Fibroblast of lung (primary cell): ENCODE measurements around the gene PPFIA4. TPM values are rescaled to one million over a fixed set of nuclear protein-coding genes. Genes with fewer than 3 reads are reported as not detected.

Experiments
- DNase-seq, 2 donors: peaks; one replicate each; pipeline versions ENCODE4 v3.0.0 to v3.0.0-alpha.2; 2010; ENCODE audit warnings: low read depth in 2 of 2
- H2AFZ ChIP-seq: 2 replicates; pipeline ENCODE4 v1.5.1; 2012; ENCODE audit warnings: low read length, control low read depth, inconsistent platforms
- H3K27ac ChIP-seq: 2 replicates; pipeline ENCODE4 v1.5.1; 2011; ENCODE audit warnings: low read length, control low read depth; ENCODE audit not compliant: insufficient read depth
- H3K27me3 ChIP-seq: 2 replicates; pipeline ENCODE4 v1.5.1; 2011; ENCODE audit warnings: mild to moderate bottlenecking, low read length; ENCODE audit not compliant: control insufficient read depth, insufficient read depth
- H3K36me3 ChIP-seq: 2 replicates; pipeline ENCODE4 v1.5.1; 2011; ENCODE audit warnings: low read length; ENCODE audit not compliant: control insufficient read depth, insufficient read depth
- H3K4me1 ChIP-seq: 2 replicates; pipeline ENCODE4 v1.5.1; 2011; ENCODE audit warnings: low read length; ENCODE audit not compliant: control insufficient read depth, insufficient read depth; ENCODE audit errors: extremely low read depth
- H3K4me2 ChIP-seq: 2 replicates; pipeline ENCODE4 v1.5.1; 2011; ENCODE audit warnings: low read length, control low read depth; ENCODE audit not compliant: insufficient read depth; ENCODE audit errors: extremely low read depth
- H3K4me3 ChIP-seq, 4 experiments: fragments of 200-600 bp in 1 of 4; sonication (generic) in 1 of 4; replicated peaks in 1 of 4; 2 replicates each; pipeline ENCODE4 v1.5.1; 2011 to 2016; ENCODE audit warnings: low read length in 4 of 4, low read depth in 3 of 4, mild to moderate bottlenecking in 3 of 4, control low read depth in 2 of 4, inconsistent platforms in 1 of 4, mixed read lengths in 1 of 4; ENCODE audit not compliant: insufficient read depth in 1 of 4; ENCODE audit errors: control extremely low read depth in 1 of 4
- H3K79me2 ChIP-seq: 2 replicates; pipeline ENCODE4 v1.5.1; 2012; ENCODE audit warnings: mild to moderate bottlenecking, low read length, inconsistent platforms; ENCODE audit not compliant: control insufficient read depth, insufficient read depth
- H3K9ac ChIP-seq: 2 replicates; pipeline ENCODE4 v1.5.1; 2011; ENCODE audit warnings: mild to moderate bottlenecking, low read length, control low read depth; ENCODE audit not compliant: insufficient read depth
- H3K9me3 ChIP-seq: 2 replicates; pipeline ENCODE4 v1.5.1; 2012; ENCODE audit warnings: low read depth, low read length; ENCODE audit not compliant: control insufficient read depth, insufficient read depth
- H4K20me1 ChIP-seq: 2 replicates; pipeline ENCODE4 v1.5.1; 2011; ENCODE audit warnings: low read length; ENCODE audit not compliant: control insufficient read depth, insufficient read depth; ENCODE audit errors: extremely low read depth
- CTCF ChIP-seq, 2 donors: IDR thresholded peaks in 1 of 2; conservative IDR thresholded peaks in 1 of 2; 1 replicate in 1 of 2; 2 replicates in 1 of 2; pipeline ENCODE4 v1.5.1; 2011 to 2012; ENCODE audit warnings: low read length in 2 of 2, control low read depth in 1 of 2, inconsistent platforms in 1 of 2, low read depth in 1 of 2, mild to moderate bottlenecking in 1 of 2
- EZH2 ChIP-seq: IDR thresholded peaks from 2 replicates; pipeline ENCODE4 v1.5.1; 2012; ENCODE audit warnings: low read length, control low read depth, mild to moderate bottlenecking; ENCODE audit errors: missing control alignments
- polyA plus RNA-seq, 2 donors: library from polyadenylated mRNA; depleted of rRNA in 1 of 2; stranded (reverse) in 1 of 2; unstranded in 1 of 2; fragments of >200 nt; gene quantifications; 2 replicates each; pipeline ENCODE4 v1.2.1, GENCODE V29; 2011 to 2012; ENCODE audit warnings: missing spikeins in 1 of 2
- total RNA-seq: library from RNA; depleted of rRNA; stranded (reverse); fragments of >200 nt; gene quantifications from 2 replicates; pipeline ENCODE4 v1.2.1, GENCODE V29; 2014

Gene PPFIA4
- total and polyA plus RNA-seq, 2 donors (not counting 1 experiment from before 2014, with no cell fraction given), result 3.2 to 4.3 TPM

GRCh38 chr1:203104789-203105390 lies 78.6 kb downstream of the PPFIA4 start:
- H3K9me3 ChIP-seq, result no peaks in the 10 kb centered on the region
- H3K4me3 ChIP-seq, result no peak overlapping the region
- no peaks in the 10 kb centered on the region for H3K4me1 ChIP-seq
- no peaks in the 10 kb centered on the region for H4K20me1 ChIP-seq
- no peaks in the 10 kb centered on the region for H3K79me2 ChIP-seq
- no peaks in the 10 kb centered on the region for H3K36me3 ChIP-seq
- H3K9ac ChIP-seq, result no peak overlapping the region
- H3K27ac ChIP-seq, result no peak overlapping the region
- H3K27me3 ChIP-seq, result peaks cover 8% of the 10 kb centered on the region
- no peak overlapping the region for H2AFZ ChIP-seq
- DNase-seq, result no peak
- TF ChIP-seq CTCF (conservative IDR thresholded peaks at IDR 0.05 in 1 of 2, IDR thresholded peaks at IDR 0.05 in 1 of 2; ENCODE audit: low read depth in 1 of 2, low read length in 2 of 2) (no peak), EZH2 (no peak)
- H3K4me2 ChIP-seq, result no peak overlapping the region

- DNase-seq, result no peak
- H3K4me3 ChIP-seq, result no peak overlapping the region
- H3K79me2 ChIP-seq, result no peaks in the 10 kb centered on the region
- H3K4me2 ChIP-seq, result no peak overlapping the region
- H2AFZ ChIP-seq, result no peak overlapping the region
- no peak overlapping the region for H3K9ac ChIP-seq
- no peaks in the 10 kb centered on the region for H3K36me3 ChIP-seq
- H3K9me3 ChIP-seq, result no peaks in the 10 kb centered on the region
- H3K27me3 ChIP-seq, result peaks cover 35% of the 10 kb centered on the region
- H4K20me1 ChIP-seq, result no peaks in the 10 kb centered on the region
- no peaks in the 10 kb centered on the region for H3K4me1 ChIP-seq
- no peak overlapping the region for H3K27ac ChIP-seq
- TF ChIP-seq EZH2 (no peak), CTCF (conservative IDR thresholded peaks at IDR 0.05 in 1 of 2, IDR thresholded peaks at IDR 0.05 in 1 of 2; ENCODE audit: low read depth in 1 of 2, low read length in 2 of 2) (no peak)
These were observed 86.2 kb downstream of the PPFIA4 start for GRCh38 chr1:203112475-203112874.

- TF ChIP-seq EZH2 (no peak), CTCF (conservative IDR thresholded peaks at IDR 0.05 in 1 of 2, IDR thresholded peaks at IDR 0.05 in 1 of 2; ENCODE audit: low read depth in 1 of 2, low read length in 2 of 2) (no peak)
- H3K27me3 ChIP-seq, result peaks cover 40% of the 10 kb centered on the region
These were observed 87.0 kb downstream of the PPFIA4 start for GRCh38 chr1:203113308-203113707.

More at GRCh38 chr1:203113308-203113707, 87.0 kb downstream of the PPFIA4 start:
- Histone ChIP-seq H2AFZ (no peak overlapping the region), H3K36me3 (no peaks in the 10 kb centered on the region), H3K4me1 (no peaks in the 10 kb centered on the region), H3K27ac (no peak overlapping the region), H3K4me3 (no peak overlapping the region), H4K20me1 (no peaks in the 10 kb centered on the region), H3K9me3 (no peaks in the 10 kb centered on the region), H3K4me2 (no peak overlapping the region), H3K9ac (no peak overlapping the region), H3K79me2 (no peaks in the 10 kb centered on the region)
- DNase-seq, result no peak
